ENCODE data around the gene BTBD2.

The BTBD2 gene

DNA sequence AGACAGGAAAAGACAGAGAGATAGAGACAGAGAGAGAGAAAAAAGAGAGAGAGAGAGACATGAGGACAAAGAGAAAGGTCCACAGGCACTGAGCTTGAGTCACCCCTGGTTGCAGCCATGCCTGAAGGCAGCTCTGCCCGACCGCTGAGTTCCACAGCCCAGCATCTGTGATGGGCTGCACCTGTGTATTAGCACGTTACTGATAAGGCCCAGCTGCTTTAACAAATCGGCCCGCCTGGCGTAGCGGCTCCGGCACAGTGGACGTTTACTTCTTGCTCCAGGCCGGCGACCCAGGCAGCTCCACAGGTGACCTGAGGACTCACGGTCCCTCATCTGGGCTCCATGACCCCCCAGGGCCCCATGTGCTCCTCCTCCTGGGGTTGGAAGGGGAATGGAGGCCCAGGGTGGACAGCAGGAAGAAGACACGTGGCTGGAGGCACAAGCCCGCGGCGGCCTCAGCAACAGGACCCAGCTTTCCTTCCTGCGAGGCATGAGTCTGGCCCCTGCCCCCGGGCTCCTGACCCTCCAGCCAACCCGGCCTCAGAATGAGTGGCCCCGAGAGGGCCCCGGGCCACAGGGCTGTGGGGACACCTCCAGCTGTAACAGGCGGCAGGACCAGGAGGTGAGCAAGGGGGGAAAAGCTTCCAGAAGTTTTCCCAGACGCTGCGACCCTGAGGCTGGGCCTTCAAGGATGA is 78.5 kb downstream of the BTBD2 start:
- TF ChIP-seq, protein P1, sequence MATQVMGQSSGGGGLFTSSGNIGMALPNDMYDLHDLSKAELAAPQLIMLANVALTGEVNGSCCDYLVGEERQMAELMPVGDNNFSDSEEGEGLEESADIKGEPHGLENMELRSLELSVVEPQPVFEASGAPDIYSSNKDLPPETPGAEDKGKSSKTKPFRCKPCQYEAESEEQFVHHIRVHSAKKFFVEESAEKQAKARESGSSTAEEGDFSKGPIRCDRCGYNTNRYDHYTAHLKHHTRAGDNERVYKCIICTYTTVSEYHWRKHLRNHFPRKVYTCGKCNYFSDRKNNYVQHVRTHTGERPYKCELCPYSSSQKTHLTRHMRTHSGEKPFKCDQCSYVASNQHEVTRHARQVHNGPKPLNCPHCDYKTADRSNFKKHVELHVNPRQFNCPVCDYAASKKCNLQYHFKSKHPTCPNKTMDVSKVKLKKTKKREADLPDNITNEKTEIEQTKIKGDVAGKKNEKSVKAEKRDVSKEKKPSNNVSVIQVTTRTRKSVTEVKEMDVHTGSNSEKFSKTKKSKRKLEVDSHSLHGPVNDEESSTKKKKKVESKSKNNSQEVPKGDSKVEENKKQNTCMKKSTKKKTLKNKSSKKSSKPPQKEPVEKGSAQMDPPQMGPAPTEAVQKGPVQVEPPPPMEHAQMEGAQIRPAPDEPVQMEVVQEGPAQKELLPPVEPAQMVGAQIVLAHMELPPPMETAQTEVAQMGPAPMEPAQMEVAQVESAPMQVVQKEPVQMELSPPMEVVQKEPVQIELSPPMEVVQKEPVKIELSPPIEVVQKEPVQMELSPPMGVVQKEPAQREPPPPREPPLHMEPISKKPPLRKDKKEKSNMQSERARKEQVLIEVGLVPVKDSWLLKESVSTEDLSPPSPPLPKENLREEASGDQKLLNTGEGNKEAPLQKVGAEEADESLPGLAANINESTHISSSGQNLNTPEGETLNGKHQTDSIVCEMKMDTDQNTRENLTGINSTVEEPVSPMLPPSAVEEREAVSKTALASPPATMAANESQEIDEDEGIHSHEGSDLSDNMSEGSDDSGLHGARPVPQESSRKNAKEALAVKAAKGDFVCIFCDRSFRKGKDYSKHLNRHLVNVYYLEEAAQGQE (IDR thresholded peaks at IDR 0.05; ENCODE audit: insufficient read depth in 1 of 2, low read depth in 2 of 2, low read length in 2 of 2): no peak
- TF ChIP-seq SIN3A (IDR thresholded peaks at IDR 0.05; ENCODE audit: borderline replicate concordance, insufficient read depth, low read length) (no peak), POLR2AphosphoS5 (IDR thresholded peaks at IDR 0.05; ENCODE audit: low read depth, low read length) (no peak), TAF1 (IDR thresholded peaks at IDR 0.05; ENCODE audit: borderline replicate concordance, insufficient read depth, low read length) (no peak), FOXP2 (optimal IDR thresholded peaks at IDR 0.05; ENCODE audit: borderline replicate concordance, extremely low read depth, extremely low read length, insufficient read depth) (no peak)

DNA sequence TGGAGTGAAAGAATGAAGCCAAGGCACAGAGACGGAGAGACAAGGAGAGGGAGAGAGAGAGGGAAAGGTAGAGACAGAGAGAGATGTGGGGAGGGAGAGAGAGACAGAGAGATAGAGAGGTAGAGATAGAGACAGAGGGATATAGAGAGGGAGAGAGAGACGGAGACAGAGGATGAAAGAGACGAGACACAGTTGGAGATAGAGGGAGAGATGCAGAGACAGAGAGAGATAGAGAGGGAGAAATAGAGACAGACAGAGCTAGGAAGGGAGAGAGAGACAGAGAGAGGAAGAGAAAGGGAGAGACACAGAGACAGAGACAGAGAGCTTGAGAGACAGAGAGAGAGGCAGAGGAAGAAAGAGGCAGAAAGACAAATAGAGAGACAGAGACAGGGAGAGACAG is 79.1 kb downstream of the BTBD2 start:
- TF ChIP-seq, protein P1 (IDR thresholded peaks at IDR 0.05; ENCODE audit: insufficient read depth in 1 of 2, low read depth in 2 of 2, low read length in 2 of 2): no peak
- TF ChIP-seq FOXP2 (optimal IDR thresholded peaks at IDR 0.05; ENCODE audit: borderline replicate concordance, extremely low read depth, extremely low read length, insufficient read depth) (no peak), SIN3A (IDR thresholded peaks at IDR 0.05; ENCODE audit: borderline replicate concordance, insufficient read depth, low read length) (no peak), TAF1 (IDR thresholded peaks at IDR 0.05; ENCODE audit: borderline replicate concordance, insufficient read depth, low read length) (no peak), POLR2AphosphoS5 (IDR thresholded peaks at IDR 0.05; ENCODE audit: low read depth, low read length) (no peak)

DNA sequence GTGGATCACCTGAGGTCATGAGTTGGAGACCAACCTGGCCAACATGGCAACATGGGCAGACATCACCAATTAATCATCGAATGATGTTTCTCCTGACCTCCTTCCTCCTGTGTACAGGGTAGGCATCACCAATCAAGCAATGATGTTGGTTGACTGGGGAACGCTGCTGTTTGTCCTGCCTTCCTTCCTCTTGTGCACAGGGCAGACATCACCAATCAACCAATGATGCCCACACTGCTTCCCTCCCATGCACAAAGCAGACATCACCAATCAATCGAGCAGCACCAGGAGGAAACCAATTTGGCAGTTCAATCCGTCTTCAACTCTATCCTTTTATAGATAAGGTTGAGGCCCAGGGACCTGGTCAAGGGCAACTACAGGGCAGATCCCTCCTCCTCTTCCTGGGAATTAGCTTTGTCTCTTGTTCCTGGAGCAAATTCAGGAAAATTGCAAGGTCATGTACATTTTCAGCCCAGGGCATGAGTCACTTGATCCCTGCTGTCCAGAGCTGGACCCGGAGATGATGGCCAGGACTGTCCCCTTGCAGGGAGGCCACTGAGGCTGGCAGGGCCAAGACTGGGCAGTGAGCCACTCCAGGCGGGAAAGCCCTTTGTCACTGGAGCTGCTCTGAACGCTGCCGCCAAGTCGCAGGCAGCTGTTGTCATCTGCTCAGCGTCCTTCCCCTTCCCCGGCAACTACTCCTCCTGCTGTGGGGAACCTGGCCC is 79.9 kb downstream of the BTBD2 start:
- TF ChIP-seq TAF1 (IDR thresholded peaks at IDR 0.05; ENCODE audit: borderline replicate concordance, insufficient read depth, low read length) (0 out of 2 replicates have a peak, but pooled peaks have one; percentile 33), FOXP2 (optimal IDR thresholded peaks at IDR 0.05; ENCODE audit: borderline replicate concordance, extremely low read depth, extremely low read length, insufficient read depth) (peak; percentile 65), SIN3A (IDR thresholded peaks at IDR 0.05; ENCODE audit: borderline replicate concordance, insufficient read depth, low read length) (no peak), POLR2AphosphoS5 (IDR thresholded peaks at IDR 0.05; ENCODE audit: low read depth, low read length) (no peak)
- TF ChIP-seq, protein P1 (IDR thresholded peaks at IDR 0.05; ENCODE audit: insufficient read depth in 1 of 2, low read depth in 2 of 2, low read length in 2 of 2): no peak

All from PFSK-1 (cell line).